Neural progenitor cell (in vitro differentiated cells): ENCODE results near the gene CES2. TPM values are rescaled to one million over a fixed set of nuclear protein-coding genes. Genes with fewer than 3 reads are reported as not detected.

Experiments
- DNase-seq: peaks from one replicate; pipeline ENCODE4 v3.0.0-alpha.2; 2016; ENCODE audit warnings: low spot score
- H2AFZ ChIP-seq: fragments of 200-600 bp; sonication (generic); replicated peaks from 2 replicates; pipeline ENCODE4 v1.6.1; 2016; ENCODE audit warnings: antibody characterized with exemption
- H3F3A ChIP-seq: fragments of 200-600 bp; sonication (generic); 2 replicates; pipeline ENCODE4 v1.6.1; 2016; ENCODE audit warnings: antibody characterized with exemption, low read depth
- H3K27ac ChIP-seq: fragments of 200-600 bp; sonication (generic); 2 replicates; pipeline ENCODE4 v1.5.1; 2016; ENCODE audit warnings: mild to moderate bottlenecking
- H3K27me3 ChIP-seq: fragments of 200-600 bp; sonication (generic); 2 replicates; pipeline ENCODE4 v1.6.1; 2016; ENCODE audit warnings: mild to moderate bottlenecking, moderate library complexity
- H3K36me3 ChIP-seq: fragments of 200-600 bp; sonication (generic); 2 replicates; pipeline ENCODE4 v1.5.1; 2016
- H3K4me1 ChIP-seq: fragments of 200-600 bp; sonication (generic); 2 replicates; pipeline ENCODE4 v1.6.1; 2016; ENCODE audit warnings: mixed run types
- H3K4me2 ChIP-seq: fragments of 200-600 bp; sonication (generic); 2 replicates; pipeline ENCODE4 v1.6.1; 2016
- H3K4me3 ChIP-seq: fragments of 200-600 bp; sonication (generic); 2 replicates; pipeline ENCODE4 v1.5.1; 2016
- H3K79me2 ChIP-seq: fragments of 200-600 bp; sonication (generic); 2 replicates; pipeline ENCODE4 v1.6.1; 2016; ENCODE audit warnings: low read depth
- H3K9ac ChIP-seq: fragments of 200-600 bp; sonication (generic); 2 replicates; pipeline ENCODE4 v1.6.1; 2016
- H3K9me3 ChIP-seq: fragments of 200-600 bp; sonication (generic); 2 replicates; pipeline ENCODE4 v1.5.1; 2016; ENCODE audit warnings: low read depth
- H4K20me1 ChIP-seq: fragments of 200-600 bp; sonication (generic); 2 replicates; pipeline ENCODE4 v1.6.1; 2016; ENCODE audit warnings: low read depth
- H3K27ac Mint-ChIP-seq: 3 replicates; pipeline ENCODE4 v1.8.0; 2021; ENCODE audit warnings: mixed read lengths
- H3K27me3 Mint-ChIP-seq: 2 replicates; pipeline ENCODE4 v1.8.0; 2022; ENCODE audit warnings: low read depth, mild to moderate bottlenecking, inconsistent platforms, moderate library complexity, mixed read lengths; ENCODE audit not compliant: insufficient read depth
- H3K36me3 Mint-ChIP-seq: 3 replicates; pipeline ENCODE4 v1.8.0; 2021; ENCODE audit warnings: mixed read lengths
- H3K4me1 Mint-ChIP-seq: 3 replicates; pipeline ENCODE4 v1.8.0; 2021; ENCODE audit warnings: mixed read lengths
- H3K4me3 Mint-ChIP-seq: 3 replicates; pipeline ENCODE4 v1.8.0; 2021; ENCODE audit warnings: mild to moderate bottlenecking, moderate library complexity, mixed read lengths
- H3K9me3 Mint-ChIP-seq: 3 replicates; pipeline ENCODE4 v1.8.0; 2020; ENCODE audit warnings: mixed read lengths
- EZH2 ChIP-seq: fragments of 200-600 bp; sonication (generic); IDR thresholded peaks from 2 replicates; pipeline ENCODE4 v1.6.1; 2017; ENCODE audit warnings: antibody characterized with exemption, mild to moderate bottlenecking, moderate library complexity
- EZH2phosphoT487 ChIP-seq: fragments of 200-600 bp; sonication (generic); IDR thresholded peaks from 2 replicates; pipeline ENCODE4 v1.6.1; 2017; ENCODE audit warnings: antibody characterized with exemption
- total RNA-seq: library from RNA; depleted of rRNA; stranded (reverse); fragments of >200 nt; gene quantifications from 2 replicates; pipeline ENCODE4 v1.2.3, GENCODE V29; 2015; ENCODE audit warnings: low replicate concordance
- TF ChIP-seq, protein P1 (sequence below): fragments of 200-600 bp; sonication (generic); IDR thresholded peaks from 2 replicates; pipeline ENCODE4 v1.5.1; 2017; ENCODE audit warnings: antibody characterized with exemption, mild to moderate bottlenecking

Gene CES2
- total RNA-seq, 1 donor from 2014 or later: 11.1 TPM

DNA sequence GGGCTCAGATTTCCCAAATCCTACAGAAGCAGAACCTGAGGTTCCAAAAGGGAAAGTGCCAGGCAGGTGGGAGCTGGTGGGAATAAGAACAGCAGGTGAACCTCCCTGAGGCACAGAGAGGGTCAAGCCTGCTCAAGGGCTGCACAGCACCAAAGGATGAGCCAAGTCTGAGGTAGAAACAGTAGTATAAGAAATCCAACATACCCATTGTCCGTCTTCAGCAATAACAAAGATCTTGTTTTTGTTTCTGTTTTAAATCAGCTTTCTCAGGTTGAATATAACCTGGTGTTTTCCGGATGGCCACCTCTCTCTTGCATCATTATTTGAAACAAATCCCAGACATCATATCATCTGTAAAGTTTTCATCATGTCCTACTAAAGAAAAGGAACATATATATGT, 15.1 kb downstream of the CES2 start:
- Mint-ChIP-seq H3K4me1 (peaks cover 13% of the 10 kb centered on the region), H3K36me3 (no peaks in the 10 kb centered on the region), H3K27me3 (peaks cover 12% of the 10 kb centered on the region), H3K4me3 (no peak overlapping the region), H3K27ac (no peak overlapping the region), H3K9me3 (no peaks in the 10 kb centered on the region)
- Histone ChIP-seq H3K9ac (no peak overlapping the region), H3K27ac (no peak overlapping the region), H3K4me2 (no peak overlapping the region), H3K9me3 (no peaks in the 10 kb centered on the region), H4K20me1 (peaks cover 5% of the 10 kb centered on the region), H3F3A (peaks cover 5% of the 10 kb centered on the region), H3K4me1 (no peaks in the 10 kb centered on the region), H3K79me2 (no peaks in the 10 kb centered on the region), H3K36me3 (no peaks in the 10 kb centered on the region), H3K4me3 (no peak overlapping the region), H2AFZ (no peak overlapping the region), H3K27me3 (peaks cover 56% of the 10 kb centered on the region)
- TF ChIP-seq EZH2 (no peak), EZH2phosphoT487 (no peak)
- TF ChIP-seq, protein P1, sequence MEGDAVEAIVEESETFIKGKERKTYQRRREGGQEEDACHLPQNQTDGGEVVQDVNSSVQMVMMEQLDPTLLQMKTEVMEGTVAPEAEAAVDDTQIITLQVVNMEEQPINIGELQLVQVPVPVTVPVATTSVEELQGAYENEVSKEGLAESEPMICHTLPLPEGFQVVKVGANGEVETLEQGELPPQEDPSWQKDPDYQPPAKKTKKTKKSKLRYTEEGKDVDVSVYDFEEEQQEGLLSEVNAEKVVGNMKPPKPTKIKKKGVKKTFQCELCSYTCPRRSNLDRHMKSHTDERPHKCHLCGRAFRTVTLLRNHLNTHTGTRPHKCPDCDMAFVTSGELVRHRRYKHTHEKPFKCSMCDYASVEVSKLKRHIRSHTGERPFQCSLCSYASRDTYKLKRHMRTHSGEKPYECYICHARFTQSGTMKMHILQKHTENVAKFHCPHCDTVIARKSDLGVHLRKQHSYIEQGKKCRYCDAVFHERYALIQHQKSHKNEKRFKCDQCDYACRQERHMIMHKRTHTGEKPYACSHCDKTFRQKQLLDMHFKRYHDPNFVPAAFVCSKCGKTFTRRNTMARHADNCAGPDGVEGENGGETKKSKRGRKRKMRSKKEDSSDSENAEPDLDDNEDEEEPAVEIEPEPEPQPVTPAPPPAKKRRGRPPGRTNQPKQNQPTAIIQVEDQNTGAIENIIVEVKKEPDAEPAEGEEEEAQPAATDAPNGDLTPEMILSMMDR: no peak
- DNase-seq: no peak

GRCh38 chr16:66950971-66951790, 15.9 kb downstream of the CES2 start:
- Histone ChIP-seq H3K36me3 (no peaks in the 10 kb centered on the region), H3K79me2 (no peaks in the 10 kb centered on the region), H3K4me1 (no peaks in the 10 kb centered on the region), H4K20me1 (peaks cover 5% of the 10 kb centered on the region), H3K4me2 (no peak overlapping the region), H3K4me3 (no peak overlapping the region), H3K9ac (no peak overlapping the region), H3F3A (peaks cover 5% of the 10 kb centered on the region), H3K9me3 (no peaks in the 10 kb centered on the region), H3K27me3 (peaks cover 55% of the 10 kb centered on the region), H3K27ac (no peak overlapping the region), H2AFZ (no peak overlapping the region)
- Mint-ChIP-seq H3K27me3 (peaks cover 11% of the 10 kb centered on the region), H3K27ac (no peak overlapping the region), H3K4me3 (no peak overlapping the region), H3K36me3 (no peaks in the 10 kb centered on the region), H3K9me3 (no peaks in the 10 kb centered on the region), H3K4me1 (peaks cover 13% of the 10 kb centered on the region)
- no peak for DNase-seq
- TF ChIP-seq, protein P1: no peak
- TF ChIP-seq EZH2phosphoT487: no peak

DNA sequence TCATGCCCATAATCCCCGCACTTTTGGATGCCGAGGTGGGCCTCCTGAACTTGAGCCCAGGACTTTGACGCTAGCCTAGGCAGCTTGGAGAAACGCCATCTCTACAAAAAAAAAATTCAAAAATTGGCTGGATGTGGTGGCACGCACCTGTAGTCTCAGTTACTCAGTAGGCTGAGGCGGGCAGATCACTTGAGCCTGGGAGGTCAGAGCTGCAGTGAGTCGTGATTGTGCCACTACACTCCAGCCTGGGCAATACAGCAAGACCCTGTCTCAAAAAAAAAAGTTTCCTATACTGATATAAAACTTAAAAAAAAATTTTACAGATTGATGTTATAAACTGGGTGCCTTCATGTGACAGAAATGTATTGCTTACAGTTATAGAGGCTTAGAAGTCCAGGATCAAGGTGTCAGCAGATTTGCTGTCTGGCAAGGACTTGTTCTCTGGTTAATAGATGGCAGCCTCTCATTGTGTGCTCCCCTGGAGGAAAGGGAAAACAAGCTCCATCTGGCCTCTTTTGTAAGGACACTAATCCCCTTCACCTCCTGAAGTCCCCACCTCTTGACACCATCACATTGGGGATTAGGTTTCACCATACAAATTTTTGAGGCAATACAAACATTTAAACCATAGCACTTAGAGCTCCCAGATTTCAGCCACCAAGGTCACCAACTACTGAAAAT, 17.3 kb downstream of the CES2 start:
- H3K36me3 ChIP-seq: no peaks in the 10 kb centered on the region
- H3F3A ChIP-seq: peaks cover 5% of the 10 kb centered on the region
- H3K4me2 ChIP-seq: no peak overlapping the region
- Mint-ChIP-seq H3K9me3 (no peaks in the 10 kb centered on the region), H3K4me3 (no peak overlapping the region), H3K36me3 (no peaks in the 10 kb centered on the region), H3K27me3 (peaks cover 5% of the 10 kb centered on the region), H3K27ac (no peak overlapping the region), H3K4me1 (peaks cover 7% of the 10 kb centered on the region)
- H4K20me1 ChIP-seq: peaks cover 2% of the 10 kb centered on the region
- H3K4me3 ChIP-seq: no peak overlapping the region
- H3K27ac ChIP-seq: no peak overlapping the region
- no peaks in the 10 kb centered on the region for H3K79me2 ChIP-seq
- no peak for TF ChIP-seq EZH2
- TF ChIP-seq, protein P1: no peak
- TF ChIP-seq EZH2phosphoT487: no peak
- H3K9ac ChIP-seq: no peak overlapping the region
- H3K9me3 ChIP-seq: no peaks in the 10 kb centered on the region
- peak; percentile 14 for DNase-seq
- peaks cover 50% of the 10 kb centered on the region for H3K27me3 ChIP-seq
- H2AFZ ChIP-seq: no peak overlapping the region
- H3K4me1 ChIP-seq: no peaks in the 10 kb centered on the region
